ENCODE results near the gene NTNG1. TPM values are rescaled to one million over a fixed set of nuclear protein-coding genes. Genes with fewer than 3 reads are reported as not detected.

The NTNG1 gene
- total RNA-seq, 1 experiment from 2014 or later, result 2.3 TPM

DNA sequence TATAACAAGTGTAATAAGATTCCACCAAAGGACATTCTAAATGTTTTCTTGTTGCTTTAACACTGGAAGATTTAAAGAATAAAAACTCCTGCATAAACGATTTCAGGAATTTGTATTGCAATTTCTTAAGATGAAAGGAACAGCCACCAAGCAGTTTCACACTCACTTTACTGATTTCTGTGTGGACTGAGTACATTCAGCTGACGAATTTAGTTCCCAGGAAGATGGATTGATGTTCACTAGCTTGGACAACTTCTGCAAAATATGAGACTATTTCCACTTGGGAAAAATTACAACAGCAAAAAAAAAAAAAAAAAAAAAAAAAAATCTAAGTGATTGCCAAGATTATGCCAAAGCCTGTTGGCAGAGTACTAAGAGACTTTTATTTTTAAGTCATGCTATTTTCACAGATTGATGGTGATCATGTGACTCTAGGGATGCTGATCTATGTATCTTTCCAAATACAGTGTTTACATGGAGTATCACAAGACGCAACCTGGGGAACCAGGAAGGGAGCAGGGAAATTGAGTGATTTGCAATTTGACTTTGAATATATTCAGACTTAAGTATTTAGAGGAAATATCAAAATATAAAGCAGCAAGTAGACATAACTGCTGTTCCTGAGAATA lies 341.0 kb downstream of the NTNG1 start:
- Mint-ChIP-seq H3K4me1 (peaks cover 8% of the 10 kb centered on the region), H3K9me3 (no peaks in the 10 kb centered on the region), H3K4me3 (no peak overlapping the region), H3K27ac (no peak overlapping the region), H3K36me3 (no peaks in the 10 kb centered on the region), H3K27me3 (ENCODE audit: low read depth) (no peaks in the 10 kb centered on the region)
- POLR2A ChIA-PET, result no interaction called here
- DNase-seq (ENCODE audit: low spot score), result no peak
- TF ChIP-seq NR1H2 (CRISPR knock-in tag; IDR thresholded peaks at IDR 0.05), result no peak
- TF ChIP-seq ELF4 (CRISPR knock-in tag; IDR thresholded peaks at IDR 0.05; ENCODE audit: low read depth), result no peak
- TF ChIP-seq ZNF423 (CRISPR knock-in tag; IDR thresholded peaks at IDR 0.05), result no peak
- TF ChIP-seq, protein P1, sequence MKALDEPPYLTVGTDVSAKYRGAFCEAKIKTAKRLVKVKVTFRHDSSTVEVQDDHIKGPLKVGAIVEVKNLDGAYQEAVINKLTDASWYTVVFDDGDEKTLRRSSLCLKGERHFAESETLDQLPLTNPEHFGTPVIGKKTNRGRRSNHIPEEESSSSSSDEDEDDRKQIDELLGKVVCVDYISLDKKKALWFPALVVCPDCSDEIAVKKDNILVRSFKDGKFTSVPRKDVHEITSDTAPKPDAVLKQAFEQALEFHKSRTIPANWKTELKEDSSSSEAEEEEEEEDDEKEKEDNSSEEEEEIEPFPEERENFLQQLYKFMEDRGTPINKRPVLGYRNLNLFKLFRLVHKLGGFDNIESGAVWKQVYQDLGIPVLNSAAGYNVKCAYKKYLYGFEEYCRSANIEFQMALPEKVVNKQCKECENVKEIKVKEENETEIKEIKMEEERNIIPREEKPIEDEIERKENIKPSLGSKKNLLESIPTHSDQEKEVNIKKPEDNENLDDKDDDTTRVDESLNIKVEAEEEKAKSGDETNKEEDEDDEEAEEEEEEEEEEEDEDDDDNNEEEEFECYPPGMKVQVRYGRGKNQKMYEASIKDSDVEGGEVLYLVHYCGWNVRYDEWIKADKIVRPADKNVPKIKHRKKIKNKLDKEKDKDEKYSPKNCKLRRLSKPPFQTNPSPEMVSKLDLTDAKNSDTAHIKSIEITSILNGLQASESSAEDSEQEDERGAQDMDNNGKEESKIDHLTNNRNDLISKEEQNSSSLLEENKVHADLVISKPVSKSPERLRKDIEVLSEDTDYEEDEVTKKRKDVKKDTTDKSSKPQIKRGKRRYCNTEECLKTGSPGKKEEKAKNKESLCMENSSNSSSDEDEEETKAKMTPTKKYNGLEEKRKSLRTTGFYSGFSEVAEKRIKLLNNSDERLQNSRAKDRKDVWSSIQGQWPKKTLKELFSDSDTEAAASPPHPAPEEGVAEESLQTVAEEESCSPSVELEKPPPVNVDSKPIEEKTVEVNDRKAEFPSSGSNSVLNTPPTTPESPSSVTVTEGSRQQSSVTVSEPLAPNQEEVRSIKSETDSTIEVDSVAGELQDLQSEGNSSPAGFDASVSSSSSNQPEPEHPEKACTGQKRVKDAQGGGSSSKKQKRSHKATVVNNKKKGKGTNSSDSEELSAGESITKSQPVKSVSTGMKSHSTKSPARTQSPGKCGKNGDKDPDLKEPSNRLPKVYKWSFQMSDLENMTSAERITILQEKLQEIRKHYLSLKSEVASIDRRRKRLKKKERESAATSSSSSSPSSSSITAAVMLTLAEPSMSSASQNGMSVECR (CRISPR knock-in tag; IDR thresholded peaks at IDR 0.05; ENCODE audit: borderline replicate concordance), result no peak
- no peak for TF ChIP-seq TCF7 (CRISPR knock-in tag; IDR thresholded peaks at IDR 0.05; ENCODE audit: low read depth)
- TF ChIP-seq, protein P2, sequence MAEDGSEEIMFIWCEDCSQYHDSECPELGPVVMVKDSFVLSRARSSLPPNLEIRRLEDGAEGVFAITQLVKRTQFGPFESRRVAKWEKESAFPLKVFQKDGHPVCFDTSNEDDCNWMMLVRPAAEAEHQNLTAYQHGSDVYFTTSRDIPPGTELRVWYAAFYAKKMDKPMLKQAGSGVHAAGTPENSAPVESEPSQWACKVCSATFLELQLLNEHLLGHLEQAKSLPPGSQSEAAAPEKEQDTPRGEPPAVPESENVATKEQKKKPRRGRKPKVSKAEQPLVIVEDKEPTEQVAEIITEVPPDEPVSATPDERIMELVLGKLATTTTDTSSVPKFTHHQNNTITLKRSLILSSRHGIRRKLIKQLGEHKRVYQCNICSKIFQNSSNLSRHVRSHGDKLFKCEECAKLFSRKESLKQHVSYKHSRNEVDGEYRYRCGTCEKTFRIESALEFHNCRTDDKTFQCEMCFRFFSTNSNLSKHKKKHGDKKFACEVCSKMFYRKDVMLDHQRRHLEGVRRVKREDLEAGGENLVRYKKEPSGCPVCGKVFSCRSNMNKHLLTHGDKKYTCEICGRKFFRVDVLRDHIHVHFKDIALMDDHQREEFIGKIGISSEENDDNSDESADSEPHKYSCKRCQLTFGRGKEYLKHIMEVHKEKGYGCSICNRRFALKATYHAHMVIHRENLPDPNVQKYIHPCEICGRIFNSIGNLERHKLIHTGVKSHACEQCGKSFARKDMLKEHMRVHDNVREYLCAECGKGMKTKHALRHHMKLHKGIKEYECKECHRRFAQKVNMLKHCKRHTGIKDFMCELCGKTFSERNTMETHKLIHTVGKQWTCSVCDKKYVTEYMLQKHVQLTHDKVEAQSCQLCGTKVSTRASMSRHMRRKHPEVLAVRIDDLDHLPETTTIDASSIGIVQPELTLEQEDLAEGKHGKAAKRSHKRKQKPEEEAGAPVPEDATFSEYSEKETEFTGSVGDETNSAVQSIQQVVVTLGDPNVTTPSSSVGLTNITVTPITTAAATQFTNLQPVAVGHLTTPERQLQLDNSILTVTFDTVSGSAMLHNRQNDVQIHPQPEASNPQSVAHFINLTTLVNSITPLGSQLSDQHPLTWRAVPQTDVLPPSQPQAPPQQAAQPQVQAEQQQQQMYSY (CRISPR knock-in tag; IDR thresholded peaks at IDR 0.05), result no peak
- TF ChIP-seq, protein P3, sequence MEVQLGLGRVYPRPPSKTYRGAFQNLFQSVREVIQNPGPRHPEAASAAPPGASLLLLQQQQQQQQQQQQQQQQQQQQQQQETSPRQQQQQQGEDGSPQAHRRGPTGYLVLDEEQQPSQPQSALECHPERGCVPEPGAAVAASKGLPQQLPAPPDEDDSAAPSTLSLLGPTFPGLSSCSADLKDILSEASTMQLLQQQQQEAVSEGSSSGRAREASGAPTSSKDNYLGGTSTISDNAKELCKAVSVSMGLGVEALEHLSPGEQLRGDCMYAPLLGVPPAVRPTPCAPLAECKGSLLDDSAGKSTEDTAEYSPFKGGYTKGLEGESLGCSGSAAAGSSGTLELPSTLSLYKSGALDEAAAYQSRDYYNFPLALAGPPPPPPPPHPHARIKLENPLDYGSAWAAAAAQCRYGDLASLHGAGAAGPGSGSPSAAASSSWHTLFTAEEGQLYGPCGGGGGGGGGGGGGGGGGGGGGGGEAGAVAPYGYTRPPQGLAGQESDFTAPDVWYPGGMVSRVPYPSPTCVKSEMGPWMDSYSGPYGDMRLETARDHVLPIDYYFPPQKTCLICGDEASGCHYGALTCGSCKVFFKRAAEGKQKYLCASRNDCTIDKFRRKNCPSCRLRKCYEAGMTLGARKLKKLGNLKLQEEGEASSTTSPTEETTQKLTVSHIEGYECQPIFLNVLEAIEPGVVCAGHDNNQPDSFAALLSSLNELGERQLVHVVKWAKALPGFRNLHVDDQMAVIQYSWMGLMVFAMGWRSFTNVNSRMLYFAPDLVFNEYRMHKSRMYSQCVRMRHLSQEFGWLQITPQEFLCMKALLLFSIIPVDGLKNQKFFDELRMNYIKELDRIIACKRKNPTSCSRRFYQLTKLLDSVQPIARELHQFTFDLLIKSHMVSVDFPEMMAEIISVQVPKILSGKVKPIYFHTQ (CRISPR knock-in tag; IDR thresholded peaks at IDR 0.05), result no peak
- no peak for TF ChIP-seq HMGA2 (CRISPR knock-in tag; IDR thresholded peaks at IDR 0.05)
- TF ChIP-seq NR2C2 (CRISPR knock-in tag; IDR thresholded peaks at IDR 0.05), result no peak
- TF ChIP-seq OVOL2 (CRISPR knock-in tag; IDR thresholded peaks at IDR 0.05; ENCODE audit: borderline replicate concordance), result no peak
- no peak for TF ChIP-seq EMX1 (CRISPR knock-in tag; IDR thresholded peaks at IDR 0.05)
- no peak for TF ChIP-seq ZNF121 (CRISPR knock-in tag; IDR thresholded peaks at IDR 0.05)
- TF ChIP-seq, protein P4, sequence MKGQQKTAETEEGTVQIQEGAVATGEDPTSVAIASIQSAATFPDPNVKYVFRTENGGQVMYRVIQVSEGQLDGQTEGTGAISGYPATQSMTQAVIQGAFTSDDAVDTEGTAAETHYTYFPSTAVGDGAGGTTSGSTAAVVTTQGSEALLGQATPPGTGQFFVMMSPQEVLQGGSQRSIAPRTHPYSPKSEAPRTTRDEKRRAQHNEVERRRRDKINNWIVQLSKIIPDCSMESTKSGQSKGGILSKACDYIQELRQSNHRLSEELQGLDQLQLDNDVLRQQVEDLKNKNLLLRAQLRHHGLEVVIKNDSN (CRISPR knock-in tag; IDR thresholded peaks at IDR 0.05), result no peak
- TF ChIP-seq GRHL2 (CRISPR knock-in tag; IDR thresholded peaks at IDR 0.05; ENCODE audit: insufficient replicate concordance, severe bottlenecking), result no peak
- TF ChIP-seq ESRRA (CRISPR knock-in tag; IDR thresholded peaks at IDR 0.05; ENCODE audit: borderline replicate concordance), result no peak
- CTCF ChIA-PET, result no interaction called here
- no peak for ATAC-seq

Data from WTC11 (cell line).